Natural killer cell (primary cell): ENCODE results near the gene CHCHD4. TPM values are rescaled to one million over a fixed set of nuclear protein-coding genes. Genes with fewer than 3 reads are reported as not detected.
A peak's percentile ranks its signal among the peaks of the same experiment; 100 is the strongest.

Experiments
- ATAC-seq, 3 donors: fragments of 150-1000 bp in 2 of 3; fragments of 200-7000 bp in 1 of 3; cut with Tn5 transposase; 1 replicate in 1 of 3; 2 replicates in 2 of 3; pipeline ENCODE4 v1.10.0; 2021; ENCODE audit warnings: mild to moderate bottlenecking in 2 of 3, moderate library complexity in 2 of 3
- DNase-seq, 2 donors: peaks; one replicate each; pipeline versions ENCODE4 v3.0.0 to v3.0.0-alpha.2; 2013 to 2021; ENCODE audit warnings: mixed read lengths in 1 of 2
- H3K27ac ChIP-seq: one replicate; pipeline ENCODE4 v1.5.1; 2013; ENCODE audit warnings: mild to moderate bottlenecking, low read length
- H3K27me3 ChIP-seq: one replicate; pipeline ENCODE4 v1.6.1; 2013; ENCODE audit warnings: low read length; ENCODE audit not compliant: control insufficient read depth, insufficient read depth
- H3K36me3 ChIP-seq: one replicate; pipeline ENCODE4 v1.6.1; 2013; ENCODE audit warnings: low read length; ENCODE audit not compliant: control insufficient read depth, insufficient read depth
- H3K4me1 ChIP-seq: one replicate; pipeline ENCODE4 v1.6.1; 2013; ENCODE audit warnings: low read length; ENCODE audit not compliant: control insufficient read depth, insufficient read depth
- H3K4me3 ChIP-seq: one replicate; pipeline ENCODE4 v1.5.1; 2013; ENCODE audit warnings: low read length
- H3K9me3 ChIP-seq: one replicate; pipeline ENCODE4 v1.6.1; 2013; ENCODE audit warnings: low read length; ENCODE audit not compliant: control insufficient read depth, insufficient read depth
- H3K27ac Mint-ChIP-seq, 2 donors: one replicate each; pipeline ENCODE4 v1.8.0; 2022; ENCODE audit warnings: mild to moderate bottlenecking in 2 of 2, mixed read lengths in 2 of 2, moderate library complexity in 1 of 2
- H3K27me3 Mint-ChIP-seq, 2 donors: one replicate each; pipeline ENCODE4 v1.8.0; 2022; ENCODE audit warnings: low read depth in 2 of 2, mixed read lengths in 2 of 2
- H3K36me3 Mint-ChIP-seq: one replicate; pipeline ENCODE4 v1.8.0; 2022; ENCODE audit warnings: mixed read lengths
- H3K4me1 Mint-ChIP-seq, 2 donors: one replicate each; pipeline ENCODE4 v1.8.0; 2022; ENCODE audit warnings: mixed read lengths in 2 of 2
- H3K4me3 Mint-ChIP-seq: one replicate; pipeline ENCODE4 v1.8.0; 2022; ENCODE audit warnings: mild to moderate bottlenecking, moderate library complexity, mixed read lengths
- H3K9me3 Mint-ChIP-seq, 2 donors: one replicate each; pipeline ENCODE4 v1.8.0; 2022; ENCODE audit warnings: mixed read lengths in 2 of 2
- CTCF ChIP-seq: fragments of 200-600 bp; IDR thresholded peaks from one replicate; pipeline ENCODE4 v1.8.0; 2022; ENCODE audit warnings: antibody characterized with exemption
- WGBS: methylation state at CpG from one replicate; pipeline ENCODE4 v1.1.7; 2013; ENCODE audit warnings: missing lambda C conversion rate; ENCODE audit not compliant: insufficient coverage; 5-methylcytosine and 5-hydroxymethylcytosine counted together
- intact Hi-C: fragments of 100-400 bp; cut with micrococcal nuclease; formaldehyde crosslinking; loops from one replicate; pipeline ENCODE4 v1.14.2; 2022
- total RNA-seq, 4 donors: library from RNA; stranded (reverse); fragments of 120-200 nt in 1 of 4; gene quantifications; one replicate each; pipeline versions ENCODE4 v1.2.3 to v1.2.4, GENCODE V29; 2013 to 2022

CHCHD4 gene
- total RNA-seq, 3 donors from 2014 or later (not counting 1 experiment from before 2014, with no cell fraction given): 2.1 to 4.3 (median 3.4) TPM

GRCh38 chr3:14152233-14152962 is 27.7 kb upstream of the CHCHD4 start:
- Mint-ChIP-seq H3K27ac (peak overlapping the region in 1 of 2 donors; percentile 27), H3K36me3 (peaks cover 8% of the 10 kb centered on the region), H3K9me3 (no peaks in the 10 kb centered on the region), H3K27me3 (no peaks in the 10 kb centered on the region), H3K4me1 (peaks cover 0 to 7% of the 10 kb centered on the region in 2 donors), H3K4me3 (no peak overlapping the region)
- Histone ChIP-seq H3K27me3 (no peaks in the 10 kb centered on the region), H3K4me3 (no peak overlapping the region), H3K4me1 (no peaks in the 10 kb centered on the region), H3K36me3 (peaks cover 46% of the 10 kb centered on the region), H3K9me3 (no peaks in the 10 kb centered on the region), H3K27ac (no peak overlapping the region)
- TF ChIP-seq CTCF: no peak
- WGBS: 96% methylated on average over 10 of the region's 11 CpGs
- peak in 2 of 3 donors; percentile 51 to 53 for ATAC-seq
- DNase-seq: peak in 1 of 2 donors; percentile 45
- intact Hi-C loops: no loop called here

- Mint-ChIP-seq H3K4me3 (no peak overlapping the region), H3K9me3 (no peaks in the 10 kb centered on the region), H3K27ac (no peak overlapping the region), H3K27me3 (no peaks in the 10 kb centered on the region), H3K36me3 (peaks cover 8% of the 10 kb centered on the region), H3K4me1 (peaks cover 0 to 8% of the 10 kb centered on the region in 2 donors)
- ATAC-seq (no peak), DNase-seq (no peak)
- Histone ChIP-seq H3K4me3 (no peak overlapping the region), H3K9me3 (no peaks in the 10 kb centered on the region), H3K27me3 (no peaks in the 10 kb centered on the region), H3K4me1 (no peaks in the 10 kb centered on the region), H3K27ac (no peak overlapping the region), H3K36me3 (peaks cover 46% of the 10 kb centered on the region)
- TF ChIP-seq CTCF: no peak
- 95% methylated on average over 12 of the region's 12 CpGs for WGBS
- intact Hi-C loops: no loop called here
These were observed 26.9 kb upstream of the CHCHD4 start for GRCh38 chr3:14151471-14152083.

GRCh38 chr3:14150491-14151230 is 26.0 kb upstream of the CHCHD4 start:
- H3K27ac Mint-ChIP-seq: peak overlapping the region; percentile 47 to 58
- peaks cover 5% of the 10 kb centered on the region for H3K4me1 ChIP-seq
- peaks cover under 1% of the 10 kb centered on the region for H3K36me3 Mint-ChIP-seq

More at GRCh38 chr3:14150491-14151230, 26.0 kb upstream of the CHCHD4 start:
- H3K27me3 Mint-ChIP-seq: no peaks in the 10 kb centered on the region
- 98% methylated on average over 9 of the region's 9 CpGs for WGBS
- H3K27ac ChIP-seq: no peak overlapping the region
- peaks cover 0 to 17% of the 10 kb centered on the region in 2 donors for H3K4me1 Mint-ChIP-seq
- DNase-seq: no peak
- no peak for ATAC-seq
- intact Hi-C loops: no loop called here
- peaks cover 50% of the 10 kb centered on the region for H3K36me3 ChIP-seq
- no peak overlapping the region for H3K4me3 ChIP-seq
- H3K4me3 Mint-ChIP-seq: no peak overlapping the region
- H3K9me3 Mint-ChIP-seq: no peaks in the 10 kb centered on the region
- TF ChIP-seq CTCF: no peak
- H3K27me3 ChIP-seq: no peaks in the 10 kb centered on the region
- H3K9me3 ChIP-seq: no peaks in the 10 kb centered on the region
